B cell (primary cell): Measurements from ENCODE around the gene ZMYM2.

Experiments
- CTCF ChIP-seq: fragments of 200-600 bp; IDR thresholded peaks from one replicate; pipeline ENCODE4 v1.8.0; 2022; ENCODE audit warnings: antibody characterized with exemption, mild to moderate bottlenecking
- EZH2 ChIP-seq: IDR thresholded peaks from 2 replicates; pipeline ENCODE4 v1.6.1; 2012; ENCODE audit warnings: borderline replicate concordance, low read depth, mild to moderate bottlenecking, moderate library complexity, low read length; ENCODE audit not compliant: insufficient read depth, poor library complexity, severe bottlenecking

- TF ChIP-seq EZH2 (no peak), CTCF (no peak)
These were observed 87.5 kb downstream of the ZMYM2 start for GRCh38 chr13:20045950-20046548.
